SIG-M5 treated with dmso at 0.1 percent for 504 hours (cell line): ENCODE results near the gene SEBOX.

Experiments used
- DNase-seq: peaks from one replicate; lab custom pipeline; 2025; ENCODE audit not compliant: unreplicated experiment; lab: John Stamatoyannopoulos, UW

SEBOX gene

DNA sequence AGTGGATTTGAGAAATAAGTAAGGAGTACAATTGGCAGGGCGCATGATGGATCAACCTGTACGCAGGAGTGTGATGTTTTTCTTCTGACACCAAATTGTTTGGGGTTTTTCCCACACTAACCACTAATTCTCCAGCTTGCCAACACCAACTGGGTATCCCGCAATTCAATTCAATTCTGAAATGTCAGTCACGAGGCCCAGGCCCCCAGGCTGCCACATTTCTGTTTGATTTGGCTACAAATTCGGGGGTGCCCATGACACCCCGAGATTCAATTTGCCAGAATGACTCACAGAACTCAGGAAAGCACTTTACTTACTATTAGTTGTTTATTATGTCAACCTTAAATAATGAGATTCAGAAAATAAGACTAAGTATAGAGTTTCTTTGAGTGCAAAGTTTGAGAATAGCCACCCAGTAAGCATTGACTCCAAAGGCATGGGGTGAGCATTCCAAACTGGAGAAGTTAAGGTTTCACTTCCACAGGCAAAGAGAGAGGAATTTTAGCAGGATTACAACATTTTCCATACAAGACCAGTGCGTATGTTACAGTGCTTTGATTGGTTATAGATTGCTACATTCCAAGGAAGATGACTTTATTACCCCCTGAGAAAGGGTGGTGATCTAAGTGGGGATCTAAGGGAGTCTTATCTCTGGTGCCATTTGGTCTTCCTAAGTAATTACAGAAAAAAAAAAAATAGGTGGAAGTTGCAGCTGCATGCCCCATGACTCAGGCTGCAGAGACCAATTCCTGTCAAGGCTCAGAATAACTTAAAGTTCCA, 29.5 kb upstream of the SEBOX start:
- DNase-seq, result no peak

DNA sequence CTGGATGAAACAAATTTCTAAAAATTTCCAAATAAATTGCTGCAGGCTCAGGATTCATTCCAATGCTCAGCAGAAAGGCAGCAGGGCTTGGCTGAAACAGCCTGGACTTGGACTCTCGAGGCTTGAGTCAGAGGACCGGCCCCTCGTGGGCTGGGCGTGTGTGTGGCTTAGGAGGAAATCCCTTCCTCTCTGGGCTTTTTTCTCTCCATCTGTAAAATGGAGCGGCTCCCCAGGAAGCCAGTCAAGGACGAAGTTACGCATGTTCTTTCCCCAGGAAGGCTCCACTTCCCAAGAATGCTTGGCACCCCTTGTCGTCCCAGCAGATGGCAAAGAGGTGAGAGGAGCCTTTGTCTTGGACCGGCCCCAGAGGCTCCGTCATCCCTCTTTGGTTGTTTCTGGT, 27.5 kb upstream of the SEBOX start:
- no peak for DNase-seq

DNA sequence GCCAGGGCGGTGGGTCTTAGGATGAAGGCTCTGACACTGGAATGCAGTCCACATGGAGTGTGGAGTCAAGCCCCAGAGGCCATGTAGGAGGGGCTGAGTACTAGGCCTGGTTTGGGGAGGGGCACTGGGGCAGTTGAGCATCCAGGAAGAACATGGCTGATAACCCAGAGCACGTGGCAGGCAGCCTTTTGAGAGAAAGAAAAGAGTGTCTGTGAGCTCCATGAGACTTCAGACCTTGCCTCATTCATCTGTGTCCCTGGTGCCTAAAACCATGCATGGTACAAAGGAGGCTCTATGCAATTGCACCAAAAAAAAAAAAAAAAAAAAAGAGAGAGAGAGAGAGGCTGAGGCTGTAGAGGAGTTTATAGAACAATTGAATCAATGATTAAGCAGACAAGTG, 26.4 kb upstream of the SEBOX start:
- no peak for DNase-seq

GRCh38 chr17:28390984-28391383, 26.0 kb upstream of the SEBOX start:
- DNase-seq, result no peak

DNA sequence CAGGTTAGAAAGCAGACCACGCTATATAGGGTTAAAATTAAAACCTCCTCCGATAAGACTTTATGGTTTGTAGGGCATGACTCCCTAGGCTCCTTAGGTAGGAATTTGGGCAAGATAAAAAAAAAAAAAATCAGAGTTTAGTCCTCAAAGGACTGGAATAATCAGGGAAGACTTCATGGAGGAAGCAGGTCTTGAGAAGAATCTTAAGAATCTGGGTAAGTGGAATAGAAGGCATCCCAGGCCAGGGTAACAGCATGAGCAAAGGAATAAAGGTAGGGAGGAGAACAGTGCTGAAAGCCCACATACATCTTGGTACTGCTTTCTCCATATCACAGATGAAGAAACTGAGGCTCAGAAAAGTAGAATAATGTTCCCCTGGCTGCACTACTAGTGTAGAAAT, 25.6 kb upstream of the SEBOX start:
- no peak for DNase-seq

DNA sequence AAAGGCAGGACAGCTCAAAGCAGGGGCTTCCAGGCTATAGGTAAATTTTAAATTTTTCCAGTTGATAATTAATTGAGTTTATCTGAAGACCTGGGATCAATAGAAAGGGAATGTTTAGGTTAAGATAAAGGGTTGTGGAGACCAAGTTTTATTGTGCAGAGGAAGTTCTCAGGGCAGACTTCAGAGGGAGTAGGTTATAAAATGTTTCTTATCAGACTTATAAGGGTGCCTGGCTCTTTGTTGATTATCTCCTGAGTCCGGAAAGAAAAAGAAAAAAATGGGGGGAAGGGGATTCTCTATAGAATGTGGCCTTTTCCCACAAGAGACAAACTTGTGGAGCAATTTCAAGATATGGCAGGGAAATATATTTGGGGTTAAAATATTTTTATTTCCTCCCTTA, 25.1 kb upstream of the SEBOX start:
- DNase-seq, result no peak

- DNase-seq, result no peak
These were observed 23.1 kb upstream of the SEBOX start for GRCh38 chr17:28388106-28388505.

DNA sequence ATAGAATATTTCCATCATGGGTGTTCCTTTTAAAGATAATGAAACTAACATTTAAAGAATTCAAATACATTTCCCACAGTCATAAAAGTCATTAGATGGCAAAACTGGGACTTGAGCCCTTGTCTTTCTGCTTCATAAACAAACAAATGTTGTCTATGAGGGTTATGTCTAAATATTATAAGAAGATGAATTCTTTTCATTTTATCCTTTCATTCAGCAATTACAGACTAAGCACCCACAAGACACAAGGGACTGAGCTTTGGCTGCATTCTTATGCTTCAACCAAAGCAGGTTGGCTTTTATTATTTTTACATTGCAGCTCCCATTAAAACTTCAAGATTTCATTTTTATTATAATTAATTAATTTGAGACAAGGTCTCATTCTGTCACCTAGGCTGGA, 21.4 kb upstream of the SEBOX start:
- no peak for DNase-seq

DNA sequence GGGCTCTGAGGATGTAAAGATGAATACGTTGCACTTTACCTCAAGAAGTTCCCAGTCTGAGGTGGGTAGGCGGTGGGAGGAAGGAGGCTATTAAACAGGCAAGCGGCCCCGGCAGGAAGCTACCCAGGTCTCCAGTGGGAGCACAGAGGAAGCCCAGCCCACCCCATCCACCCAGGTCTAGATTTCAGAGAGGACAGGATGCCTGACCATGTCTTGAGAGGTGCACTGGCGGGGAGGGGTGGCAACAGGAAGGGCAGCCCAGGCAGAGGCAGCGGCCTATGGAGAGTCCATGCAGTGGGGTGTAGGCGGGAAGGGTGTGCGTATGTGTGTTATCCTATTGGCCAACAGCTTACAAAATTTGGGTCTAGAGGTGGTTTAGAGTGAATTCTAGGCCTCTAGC, 20.4 kb upstream of the SEBOX start:
- DNase-seq, result no peak

- DNase-seq, result no peak
These were observed 20.0 kb upstream of the SEBOX start for GRCh38 chr17:28385037-28385400.

GRCh38 chr17:28384281-28385036, 19.5 kb upstream of the SEBOX start:
- DNase-seq, result peak; percentile 80

DNA sequence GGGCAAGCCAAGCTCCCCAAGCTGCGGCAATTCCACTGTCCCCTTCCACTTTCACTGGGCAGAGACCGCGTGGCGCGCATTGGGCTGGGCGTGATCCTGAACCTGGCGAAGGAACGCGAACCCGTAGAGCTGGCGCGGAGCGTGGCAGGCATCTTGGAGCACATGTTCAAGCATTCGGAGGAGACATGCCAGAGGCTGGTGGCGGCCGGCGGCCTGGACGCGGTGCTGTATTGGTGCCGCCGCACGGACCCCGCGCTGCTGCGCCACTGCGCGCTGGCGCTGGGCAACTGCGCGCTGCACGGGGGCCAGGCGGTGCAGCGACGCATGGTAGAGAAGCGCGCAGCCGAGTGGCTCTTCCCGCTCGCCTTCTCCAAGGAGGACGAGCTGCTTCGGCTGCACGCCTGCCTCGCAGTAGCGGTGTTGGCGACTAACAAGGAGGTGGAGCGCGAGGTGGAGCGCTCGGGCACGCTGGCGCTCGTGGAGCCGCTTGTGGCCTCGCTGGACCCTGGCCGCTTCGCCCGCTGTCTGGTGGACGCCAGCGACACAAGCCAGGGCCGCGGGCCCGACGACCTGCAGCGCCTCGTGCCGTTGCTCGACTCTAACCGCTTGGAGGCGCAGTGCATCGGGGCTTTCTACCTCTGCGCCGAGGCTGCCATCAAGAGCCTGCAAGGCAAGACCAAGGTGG, 16.3 kb upstream of the SEBOX start:
- no peak for DNase-seq

DNA sequence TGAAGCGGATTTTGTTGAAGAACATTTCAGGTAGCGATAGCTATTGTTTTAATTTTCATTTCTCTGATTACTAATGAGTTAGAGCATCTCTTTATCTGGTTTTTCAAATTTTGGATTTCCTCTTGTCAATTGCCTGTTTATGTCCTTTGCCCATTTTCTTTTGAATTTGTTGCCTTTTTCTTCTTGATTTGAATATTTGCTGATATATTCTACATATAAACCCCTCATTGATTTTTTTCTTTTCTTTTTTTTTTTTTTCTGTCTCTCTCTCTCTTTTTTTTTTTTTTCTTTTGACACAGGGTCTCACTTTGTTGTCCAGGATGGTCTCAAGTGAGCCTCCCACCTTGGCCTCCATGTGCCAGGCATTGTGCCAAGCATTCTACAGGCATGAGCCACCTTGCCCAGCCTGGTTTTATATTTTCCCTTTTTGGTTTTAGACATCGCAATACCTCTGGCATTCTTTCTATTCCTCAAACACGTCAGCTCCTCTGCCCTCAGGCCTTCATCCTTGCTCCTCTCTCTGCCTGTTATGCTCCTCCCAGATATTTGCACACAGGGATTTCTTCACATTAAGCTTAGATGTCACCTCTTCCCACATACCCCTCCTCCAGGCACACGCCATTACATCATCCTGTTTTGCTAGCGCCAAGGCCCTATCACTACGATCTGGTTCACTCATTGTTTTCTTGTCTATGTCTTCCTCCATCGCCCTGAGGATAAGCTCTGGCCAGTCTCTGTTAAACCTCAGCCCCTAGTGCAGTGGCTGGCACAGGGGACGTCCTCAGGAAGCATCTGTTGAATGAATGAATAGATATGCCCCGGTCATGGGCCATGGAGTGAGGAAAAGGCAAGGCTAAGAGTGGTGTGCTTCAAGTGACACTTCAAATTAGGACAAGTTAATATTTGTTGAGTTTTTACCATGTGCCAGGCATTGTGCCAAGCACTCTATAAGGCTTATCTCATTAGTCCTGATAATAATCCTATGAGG, 15.1 kb upstream of the SEBOX start:
- DNase-seq, result peak; percentile 94

GRCh38 chr17:28372945-28373274, 7.9 kb upstream of the SEBOX start:
- no peak for DNase-seq

- no peak for DNase-seq
These were observed 7.4 kb upstream of the SEBOX start for GRCh38 chr17:28372203-28372944.

DNA sequence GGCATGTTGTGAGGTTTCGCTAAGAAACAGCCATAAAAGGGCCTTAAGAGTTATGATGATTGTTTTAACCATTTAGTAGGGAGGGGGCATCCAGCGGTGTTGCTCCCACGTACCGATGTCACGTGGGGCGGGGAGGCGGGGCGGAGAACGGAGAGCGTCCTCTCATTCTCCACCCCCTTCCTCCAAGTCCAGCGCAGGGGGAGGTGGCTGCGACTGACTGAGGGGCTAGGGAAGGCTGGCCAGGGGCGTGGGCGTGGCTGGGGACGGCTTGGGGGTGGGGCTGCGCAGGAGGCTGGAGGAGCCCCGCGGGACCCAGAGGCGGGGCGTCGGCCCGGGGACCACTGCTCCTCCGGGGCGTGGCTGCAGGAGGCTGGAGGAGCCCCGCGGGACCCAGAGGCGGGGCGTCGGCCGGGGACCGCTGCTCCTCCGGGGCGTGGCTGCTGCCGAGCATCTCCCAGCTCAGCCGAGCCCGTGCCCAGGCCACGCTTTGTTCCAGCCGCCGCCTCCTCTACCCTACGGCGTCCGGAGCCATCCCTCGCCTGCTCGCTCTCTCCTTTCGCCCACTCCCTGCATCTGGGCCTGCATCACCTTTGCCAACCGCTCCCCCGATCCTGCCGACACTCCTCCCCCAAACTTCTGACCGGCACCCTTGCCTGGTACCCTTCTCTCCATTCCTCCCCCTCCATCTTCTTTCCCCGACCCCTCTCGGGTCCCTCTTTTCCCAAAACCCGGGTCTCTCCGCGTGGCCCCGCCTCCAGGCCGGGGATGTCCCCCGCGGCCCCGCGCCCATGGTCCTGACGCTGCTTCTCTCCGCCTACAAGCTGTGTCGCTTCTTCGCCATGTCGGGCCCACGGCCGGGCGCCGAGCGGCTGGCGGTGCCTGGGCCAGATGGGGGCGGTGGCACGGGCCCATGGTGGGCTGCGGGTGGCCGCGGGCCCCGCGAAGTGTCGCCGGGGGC, 6.5 kb upstream of the SEBOX start, which contains the start of gene SARM1:
TSS of gene SARM1 (plus strand) at position 450 of the 958 bp plus-strand sequence. CDS start at position 789, 339 bp downstream.
- DNase-seq, result peak; percentile 59

- DNase-seq, result no peak
These were observed 5.7 kb upstream of the SEBOX start for GRCh38 chr17:28370744-28371103.

GRCh38 chr17:28370035-28370743, 5.2 kb upstream of the SEBOX start, which contains the start of gene VTN:
Gene VTN, minus strand, starts transcription at chr17:28370307. Its CDS starts 104 bp downstream, at chr17:28370203.
- DNase-seq, result peak; percentile 58
